Heart left ventricle (tissue), 16 donors: ENCODE results near the gene FER. TPM values are rescaled to one million over a fixed set of nuclear protein-coding genes. Genes with fewer than 3 reads are reported as not detected.
"Not testable (repeated sequence)": the region's sequence is repeated elsewhere in the genome, so short reads cannot be mapped to it uniquely, and the experiment has no call there.

Source experiments
- ATAC-seq, 4 donors: fragments of 200-7000 bp; cut with Tn5 transposase; one replicate each; pipeline ENCODE4 v1.9.1; 2020 to 2022; ENCODE audit warnings: moderate library complexity in 4 of 4, mild to moderate bottlenecking in 3 of 4, moderate number of reproducible peaks in 1 of 4
- DNase-seq, 5 donors: peaks; one replicate each; pipeline ENCODE4 v3.0.0-alpha.2; 2020
- H3K27ac ChIP-seq, 12 donors: fragments of 200-600 bp; sonication (generic) in 4 of 12; one replicate each; pipeline versions ENCODE4 v1.5.0 to v1.8.0; 2016 to 2022; ENCODE audit warnings: mild to moderate bottlenecking in 2 of 12
- H3K27me3 ChIP-seq, 9 donors: fragments of 200-600 bp; sonication (generic) in 2 of 9; one replicate each; pipeline versions ENCODE4 v1.5.1 to v1.8.0; 2016 to 2022; ENCODE audit warnings: mild to moderate bottlenecking in 3 of 9
- H3K36me3 ChIP-seq, 9 donors: fragments of 200-600 bp; sonication (generic) in 2 of 9; one replicate each; pipeline versions ENCODE4 v1.5.0 to v1.8.0; 2018 to 2022; ENCODE audit warnings: mild to moderate bottlenecking in 2 of 9
- H3K4me1 ChIP-seq, 12 donors: fragments of 200-600 bp; sonication (generic) in 4 of 12; one replicate each; pipeline versions ENCODE4 v1.5.0 to v1.8.0; 2016 to 2022; ENCODE audit warnings: mild to moderate bottlenecking in 3 of 12
- H3K4me3 ChIP-seq, 12 donors: fragments of 200-600 bp; sonication (generic) in 4 of 12; one replicate each; pipeline versions ENCODE4 v1.5.0 to v1.8.0; 2017 to 2022; ENCODE audit warnings: mild to moderate bottlenecking in 9 of 12, moderate library complexity in 4 of 12
- H3K9me3 ChIP-seq, 12 donors: fragments of 200-600 bp; sonication (generic) in 4 of 12; one replicate each; pipeline versions ENCODE4 v1.5.0 to v1.8.0; 2016 to 2022; ENCODE audit warnings: mild to moderate bottlenecking in 1 of 12
- CTCF ChIP-seq, 12 donors: fragments of 200-600 bp; sonication (generic) in 4 of 12; IDR thresholded peaks; one replicate each; pipeline versions ENCODE4 v1.5.0 to v1.8.0; 2018 to 2022; ENCODE audit warnings: antibody characterized with exemption in 12 of 12, mild to moderate bottlenecking in 5 of 12
- POLR2A ChIP-seq, 2 donors: fragments of 450-650 bp; IDR thresholded peaks; one replicate each; pipeline ENCODE4 v1.6.1; 2017; ENCODE audit warnings: antibody characterized with exemption in 2 of 2, mild to moderate bottlenecking in 2 of 2, moderate library complexity in 2 of 2
- WGBS, 4 donors: extraction: QIAGEN DNeasy Blood & Tissue Kit in 2 of 4; methylation state at CpG; one replicate each; pipeline versions ENCODE4 v1.1.5 to v1.1.7; 2013 to 2018; 5-methylcytosine and 5-hydroxymethylcytosine counted together
- intact Hi-C, 10 donors: fragments of 100-400 bp; cut with DNase I; formaldehyde crosslinking; loops; one replicate each; pipeline versions ENCODE4 v1.11.1 to v1.14.2; 2022
- polyA plus RNA-seq, 2 donors: library from polyadenylated mRNA; stranded (reverse); fragments of 200-250 nt; gene quantifications; one replicate each; pipeline ENCODE4 v1.2.3, GENCODE V29; 2013
- total RNA-seq, 9 donors: library from RNA; depleted of rRNA in 2 of 9; stranded (reverse); fragments of >200 nt in 2 of 9; fragmentation: NEBNext Ultra II Directional in 3 of 9; extraction: Animal tissue kit (Norgen Biotek cat#: 25700) in 3 of 9; gene quantifications; one replicate each; pipeline versions ENCODE4 v1.1.0 to v1.2.4, GENCODE V29; 2016 to 2023
- donor health status: ischemic (EF 13 %, LVEDD 7.1; RV severe dilation, severe dysfunction).
- donor health status: healthy with polysubstance abuse.
- donor health status: DM: no; HTN: yes; CAD: no.
- donor health status: DM: no; HTN: no; CAD: no.
- donor health status: ischemic (EF 25% LVEDD 6.9; RV normal size, moderate dysfunction).
- donor health status: ischemic (EF 25% LVEDD 5.7; RV mildly dilated, moderate dysfunction).
- donor health status: healthy.
- donor health status: DM: yes; HTN: yes; CAD: no.
- donor health status: ischemic (EF 35%, LVEDD 5.7; RV mildly dilated, moderate dysfunction).
- donor health status: nonischemic (EF 11% LVEDD 7.7; RV severe dilation, severe dysfunction).
- donor health status: DM: yes; HTN: yes; CAD: no.
- donor health status: PGD.
- donor health status: ischemic (EF 29% LVEDD 5.4; RV normal size, mild dysfunction).
- donor health status: nonischemic (EF 23%, LVEDD 6.1; RV moderate dilation, normal function).

The FER gene
- total and polyA plus RNA-seq, 11 donors = 1.4 to 25.7 (median 13.1) TPM

GRCh38 chr5:108760512-108760911 lies 12.8 kb downstream of the FER start:
- 95 to 100% (median 97%) methylated on average over 1 of the region's 1 CpG for WGBS, 4 donors
- ATAC-seq = no peak
- TF ChIP-seq POLR2A (IDR thresholded peaks at IDR 0.05) (no peak), CTCF (IDR thresholded peaks at IDR 0.05) (no peak)

GRCh38 chr5:108762660-108763059 lies 15.0 kb downstream of the FER start:
- H3K27me3 ChIP-seq = no peaks in the 10 kb centered on the region
- DNase-seq = no peak
- 51 to 68% (median 61%) methylated on average over 3 of the region's 3 CpGs for WGBS, 4 donors
- H3K9me3 ChIP-seq = peaks cover 0 to 9% (median 2%) of the 10 kb centered on the region in 12 donors
- intact Hi-C loops = no loop called here
- no peak for TF ChIP-seq CTCF (IDR thresholded peaks at IDR 0.05)
- TF ChIP-seq POLR2A (IDR thresholded peaks at IDR 0.05) = no peak
- H3K27ac ChIP-seq = no peak overlapping the region
- H3K36me3 ChIP-seq = peaks cover 0 to 9% (median 0%) of the 10 kb centered on the region in 9 donors
- H3K4me3 ChIP-seq = no peak overlapping the region
- no peak for ATAC-seq
- peaks cover 0 to 18% (median 0%) of the 10 kb centered on the region in 12 donors for H3K4me1 ChIP-seq

More at GRCh38 chr5:108760512-108760911, 12.8 kb downstream of the FER start:
- DNase-seq = no peak
- intact Hi-C loops = no loop called here
- H3K4me3 ChIP-seq = no peak overlapping the region
- H3K9me3 ChIP-seq = peaks cover 0 to 9% (median 2%) of the 10 kb centered on the region in 12 donors
- peaks cover 0 to 18% (median 0%) of the 10 kb centered on the region in 12 donors for H3K4me1 ChIP-seq
- no peaks in the 10 kb centered on the region for H3K27me3 ChIP-seq
- no peak overlapping the region for H3K27ac ChIP-seq
- H3K36me3 ChIP-seq = peaks cover 0 to 9% (median 0%) of the 10 kb centered on the region in 9 donors

GRCh38 chr5:108763222-108763916 lies 15.7 kb downstream of the FER start:
- intact Hi-C loops = no loop called here
- H3K4me1 ChIP-seq = peaks cover 0 to 18% (median 0%) of the 10 kb centered on the region in 12 donors
- H3K27me3 ChIP-seq = no peaks in the 10 kb centered on the region
- TF ChIP-seq POLR2A (IDR thresholded peaks at IDR 0.05) (no peak), CTCF (IDR thresholded peaks at IDR 0.05) (no peak)
- peaks cover 0 to 9% (median 2%) of the 10 kb centered on the region in 12 donors for H3K9me3 ChIP-seq
- WGBS, 4 donors = 89 to 96% (median 93%) methylated on average over 3 of the region's 3 CpGs
- DNase-seq = no peak
- ATAC-seq = no peak
- H3K4me3 ChIP-seq = no peak overlapping the region
- no peak overlapping the region for H3K27ac ChIP-seq
- peaks cover 0 to 9% (median 0%) of the 10 kb centered on the region in 9 donors for H3K36me3 ChIP-seq

- intact Hi-C loops = no loop called here
- H3K36me3 ChIP-seq = peaks cover 0 to 6% (median 0%) of the 10 kb centered on the region in 9 donors
These were observed 17.9 kb downstream of the FER start for GRCh38 chr5:108765647-108766046.

GRCh38 chr5:108766916-108767315 lies 19.2 kb downstream of the FER start:
- WGBS, 4 donors = 95 to 98% (median 96%) methylated on average over 5 of the region's 5 CpGs
- H3K27ac ChIP-seq, intact Hi-C loops, H3K9me3 ChIP-seq, H3K27me3 ChIP-seq, H3K4me3 ChIP-seq, H3K36me3 ChIP-seq, DNase-seq, ATAC-seq: not testable (repeated sequence)
- peaks cover 0 to 21% (median under 1%) of the 10 kb centered on the region in 12 donors for H3K4me1 ChIP-seq

More at GRCh38 chr5:108765647-108766046, 17.9 kb downstream of the FER start:
- Histone ChIP-seq H3K4me3 (no peak overlapping the region), H3K27me3 (no peaks in the 10 kb centered on the region), H3K4me1 (peaks cover 0 to 22% (median 0%) of the 10 kb centered on the region in 12 donors), H3K27ac (no peak overlapping the region), H3K9me3 (no peaks in the 10 kb centered on the region)
- DNase-seq (no peak), ATAC-seq (no peak)
- TF ChIP-seq CTCF (IDR thresholded peaks at IDR 0.05) (no peak), POLR2A (IDR thresholded peaks at IDR 0.05) (no peak)
